SK-N-SH (cell line): Measurements from ENCODE around the gene SMARCD3. TPM values are rescaled to one million over a fixed set of nuclear protein-coding genes. Genes with fewer than 3 reads are reported as not detected.

Experiments used
- CTCF ChIA-PET: fragments of 300-600, 350-600 bp; formaldehyde crosslinking; extraction: SDS; loops from one replicate; lab custom pipeline; 2021; lab: Yijun Ruan, JAX
- POLR2A ChIA-PET: fragments of 350-600 bp; sonication (Branson Sonifier 250); formaldehyde crosslinking; extraction: SDS; loops from one replicate; lab custom pipeline; 2020; ENCODE audit warnings: antibody characterized with exemption, inconsistent platforms; lab: Yijun Ruan, JAX
- DNase-seq: peaks from one replicate; pipeline ENCODE4 v3.0.0; 2012
- H2AFZ ChIP-seq: fragments of 200-600 bp; sonication (generic); 2 replicates; pipeline ENCODE4 v1.8.1; 2016; ENCODE audit warnings: antibody characterized with exemption, mild to moderate bottlenecking, low read depth
- H3F3A ChIP-seq: fragments of 200-600 bp; sonication (generic); replicated peaks from 2 replicates; pipeline ENCODE3; 2016; ENCODE audit warnings: antibody characterized with exemption, mild to moderate bottlenecking; ENCODE audit not compliant: insufficient read depth
- H3K27ac ChIP-seq, 2 experiments: fragments of 200-500 bp in 1 of 2; fragments of 200-600 bp in 1 of 2; sonication (Bioruptor generic) in 1 of 2; sonication (generic), shearing (Covaris generic) in 1 of 2; 2 replicates each; pipeline versions ENCODE4 v1.5.1 to v1.6.1; 2014 to 2016; ENCODE audit warnings: low read depth in 2 of 2, inconsistent platforms in 1 of 2, low read length in 1 of 2, mild to moderate bottlenecking in 1 of 2, mixed read lengths in 1 of 2
- H3K27me3 ChIP-seq: fragments of 200-600 bp; sonication (generic), shearing (Covaris generic); 2 replicates; pipeline ENCODE4 v1.6.1; 2016; ENCODE audit warnings: mixed run types; ENCODE audit not compliant: insufficient read depth
- H3K36me3 ChIP-seq, 2 experiments: fragments of 200-500 bp in 1 of 2; fragments of 200-600 bp in 1 of 2; sonication (Bioruptor generic) in 1 of 2; sonication (generic) in 1 of 2; replicated peaks in 1 of 2; 2 replicates each; pipeline versions ENCODE3 to v1.5.1; 2014 to 2016; ENCODE audit warnings: low read length in 1 of 2, mild to moderate bottlenecking in 1 of 2; ENCODE audit not compliant: insufficient read depth in 2 of 2, control insufficient read depth in 1 of 2
- H3K4me1 ChIP-seq, 2 experiments: fragments of 200-500 bp in 1 of 2; fragments of 200-600 bp in 1 of 2; sonication (Bioruptor generic) in 1 of 2; sonication (generic), shearing (Covaris generic) in 1 of 2; 2 replicates each; pipeline versions ENCODE4 v1.5.1 to v1.6.1; 2014 to 2016; ENCODE audit warnings: low read depth in 1 of 2, low read length in 1 of 2, mixed run types in 1 of 2; ENCODE audit not compliant: insufficient read depth in 2 of 2, control insufficient read depth in 1 of 2
- H3K4me2 ChIP-seq: fragments of 200-600 bp; sonication (generic), shearing (Covaris generic); 2 replicates; pipeline ENCODE4 v1.6.1; 2017; ENCODE audit warnings: mixed run types
- H3K4me3 ChIP-seq, 2 experiments: fragments of 200-500 bp in 1 of 2; fragments of 200-600 bp in 1 of 2; sonication (Bioruptor generic) in 1 of 2; sonication (generic), shearing (Covaris generic) in 1 of 2; 2 replicates each; pipeline versions ENCODE4 v1.5.1 to v1.8.1; 2014 to 2016; ENCODE audit warnings: low read depth in 2 of 2, inconsistent platforms in 1 of 2, low read length in 1 of 2, mild to moderate bottlenecking in 1 of 2, mixed read lengths in 1 of 2, moderate library complexity in 1 of 2
- H3K79me2 ChIP-seq: fragments of 200-600 bp; sonication (generic); 2 replicates; pipeline ENCODE4 v1.8.1; 2017; ENCODE audit warnings: mild to moderate bottlenecking; ENCODE audit not compliant: insufficient read depth
- H3K9ac ChIP-seq: fragments of 200-600 bp; sonication (generic); 2 replicates; pipeline ENCODE4 v1.6.1; 2017; ENCODE audit warnings: mixed run types
- H3K9me2 ChIP-seq: fragments of 200-600 bp; sonication (generic); 2 replicates; pipeline ENCODE4 v1.6.1; 2017; ENCODE audit warnings: mixed run types
- H3K9me3 ChIP-seq: fragments of 200-600 bp; sonication (generic); 2 replicates; pipeline ENCODE4 v1.6.1; 2017; ENCODE audit warnings: mixed run types, mild to moderate bottlenecking, moderate library complexity
- H4K20me1 ChIP-seq: fragments of 200-600 bp; sonication (generic); 2 replicates; pipeline ENCODE4 v1.6.1; 2017; ENCODE audit warnings: mild to moderate bottlenecking, mixed run types; ENCODE audit not compliant: insufficient read depth
- CHD2 ChIP-seq: fragments of 150-350 bp; IDR thresholded peaks from 2 replicates; pipeline ENCODE4 v1.6.1; 2018; ENCODE audit warnings: low read length; ENCODE audit not compliant: partially characterized antibody
- GABPA ChIP-seq: IDR thresholded peaks from 2 replicates; pipeline ENCODE4 v1.4.0; 2012; ENCODE audit warnings: low read depth, mild to moderate bottlenecking
- GATA2 ChIP-seq: sonication (generic); formaldehyde crosslinking; IDR thresholded peaks from 2 replicates; pipeline ENCODE4 v1.5.0; 2020; ENCODE audit warnings: mild to moderate bottlenecking, missing genetic modification reagents
- MXI1 ChIP-seq: IDR thresholded peaks from 2 replicates; pipeline ENCODE4 v1.6.1; 2012; ENCODE audit warnings: mild to moderate bottlenecking, low read depth, low read length, improper control_type of control experiment
- RAD21 ChIP-seq: IDR thresholded peaks from 2 replicates; pipeline ENCODE4 v1.6.1; 2012; ENCODE audit warnings: mild to moderate bottlenecking, low read length
- RCOR1 ChIP-seq: fragments of 150-350 bp; IDR thresholded peaks from 2 replicates; pipeline ENCODE4 v1.6.1; 2017; ENCODE audit warnings: antibody characterized with exemption, low read length
- RXRA ChIP-seq: IDR thresholded peaks from 2 replicates; pipeline ENCODE4 v1.4.0; 2012; ENCODE audit warnings: low read depth, mild to moderate bottlenecking, borderline replicate concordance
- TEAD4 ChIP-seq: IDR thresholded peaks from 2 replicates; pipeline ENCODE4 v1.4.0; 2012; ENCODE audit warnings: mild to moderate bottlenecking, borderline replicate concordance; ENCODE audit not compliant: insufficient read depth
- WGBS: methylation state at CpG from one replicate; pipeline ENCODE4 v1.1.6; 2017; ENCODE audit warnings: low lambda C conversion rate; 5-methylcytosine and 5-hydroxymethylcytosine counted together
- polyA plus RNA-seq, 3 experiments: library from polyadenylated mRNA; depleted of rRNA; stranded (reverse); fragments of >200 nt; gene quantifications; 2 replicates each; pipeline ENCODE4 v1.2.3, GENCODE V29; 2012
- TF ChIP-seq, protein P1 (sequence below): IDR thresholded peaks from 2 replicates; pipeline ENCODE4 v1.4.0; 2012; ENCODE audit warnings: low read depth, borderline replicate concordance
- TF ChIP-seq, protein P2 (sequence below): IDR thresholded peaks from 2 replicates; pipeline ENCODE4 v1.4.0; 2012; ENCODE audit warnings: low read depth

The SMARCD3 gene
- polyA plus RNA-seq, 1 of the 3 experiments (the other 2 are of a cell fraction) = 62.8 TPM

- no peaks in the 10 kb centered on the region for H3K79me2 ChIP-seq
- 27% methylated on average over 19 of the region's 19 CpGs for whole genome bisulfite sequencing
- CTCF ChIA-PET = interaction anchor here (0.8 to 1.5 kb wide), 6 partner anchors 13 to 111 kb away, joined by 3 to 4 read pairs (median 4); no protein-coding TSS in a partner anchor
- H3K4me2 ChIP-seq = no peak overlapping the region
- no peak for DNase-seq
- H3K27ac ChIP-seq = no peak overlapping the region
- peaks cover 74% of the 10 kb centered on the region for H3K27me3 ChIP-seq
- no peak overlapping the region for H3K4me3 ChIP-seq
- no peak overlapping the region for H2AFZ ChIP-seq
- POLR2A ChIA-PET = no interaction called here
- no peaks in the 10 kb centered on the region for H3K9me2 ChIP-seq
- H3K36me3 ChIP-seq = no peaks in the 10 kb centered on the region
- H3K9me3 ChIP-seq = no peaks in the 10 kb centered on the region
- no peaks in the 10 kb centered on the region for H3F3A ChIP-seq
- TF ChIP-seq RAD21 (no peak), TEAD4 (no peak), RCOR1 (no peak), CHD2 (no peak), GATA2 (no peak)
- TF ChIP-seq, protein P1, sequence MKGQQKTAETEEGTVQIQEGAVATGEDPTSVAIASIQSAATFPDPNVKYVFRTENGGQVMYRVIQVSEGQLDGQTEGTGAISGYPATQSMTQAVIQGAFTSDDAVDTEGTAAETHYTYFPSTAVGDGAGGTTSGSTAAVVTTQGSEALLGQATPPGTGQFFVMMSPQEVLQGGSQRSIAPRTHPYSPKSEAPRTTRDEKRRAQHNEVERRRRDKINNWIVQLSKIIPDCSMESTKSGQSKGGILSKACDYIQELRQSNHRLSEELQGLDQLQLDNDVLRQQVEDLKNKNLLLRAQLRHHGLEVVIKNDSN = no peak
- TF ChIP-seq, protein P2, sequence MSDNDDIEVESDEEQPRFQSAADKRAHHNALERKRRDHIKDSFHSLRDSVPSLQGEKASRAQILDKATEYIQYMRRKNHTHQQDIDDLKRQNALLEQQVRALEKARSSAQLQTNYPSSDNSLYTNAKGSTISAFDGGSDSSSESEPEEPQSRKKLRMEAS = no peak
- no peaks in the 10 kb centered on the region for H4K20me1 ChIP-seq
- H3K4me1 ChIP-seq = no peaks in the 10 kb centered on the region
- H3K9ac ChIP-seq = no peak overlapping the region
Measured at GRCh38 chr7:151195616-151196450, 52.7 kb downstream of the SMARCD3 start.

GRCh38 chr7:151194188-151194587 is 54.3 kb downstream of the SMARCD3 start:
- Histone ChIP-seq H4K20me1 (no peaks in the 10 kb centered on the region), H3K27ac (no peak overlapping the region), H3K9ac (no peak overlapping the region), H3K27me3 (peaks cover 83% of the 10 kb centered on the region), H3K4me2 (no peak overlapping the region), H3K9me3 (no peaks in the 10 kb centered on the region), H3K4me1 (no peaks in the 10 kb centered on the region), H3K36me3 (no peaks in the 10 kb centered on the region), H3F3A (no peaks in the 10 kb centered on the region), H2AFZ (no peak overlapping the region), H3K79me2 (no peaks in the 10 kb centered on the region), H3K9me2 (no peaks in the 10 kb centered on the region), H3K4me3 (no peak overlapping the region)
- DNase-seq = no peak
- ChIA-PET POLR2A (interaction anchor here (0.6 kb wide), 1 partner anchor 25 kb away, joined by 3 read pairs; no protein-coding TSS in a partner anchor), CTCF (interaction anchor here (1.1 to 1.5 kb wide), 4 partner anchors 11 to 110 kb away, joined by 3 to 4 read pairs (median 4); no protein-coding TSS in a partner anchor)
- 48% methylated on average over 7 of the region's 7 CpGs for WGBS
- TF ChIP-seq RAD21 = no peak
- TF ChIP-seq RCOR1 = no peak
- no peak for TF ChIP-seq RXRA
- TF ChIP-seq MXI1 = no peak
- no peak for TF ChIP-seq GABPA
- TF ChIP-seq CHD2 = no peak
- TF ChIP-seq GATA2 = no peak
